ENCODE data around the gene PBX1.

- no peak for TF ChIP-seq TAF1 (IDR thresholded peaks at IDR 0.05; ENCODE audit: low read depth, low read length)
- no peak for TF ChIP-seq SPI1 (IDR thresholded peaks at IDR 0.05; ENCODE audit: low read depth, low read length)
- TF ChIP-seq POLR2AphosphoS5 (IDR thresholded peaks at IDR 0.05; ENCODE audit: low read depth, low read length) = no peak
These were observed 262.7 kb downstream of the PBX1 start for GRCh38 chr1:164821648-164822047.

Measured in GM12891 (cell line).